HUES6 (cell line): ENCODE data around the gene TTLL8.

ENCODE experiments used
- H3K27ac ChIP-seq: 2 replicates; pipeline ENCODE4 v1.7.0; 2013; ENCODE audit warnings: low read depth, mild to moderate bottlenecking, low read length, inconsistent platforms
- H3K27me3 ChIP-seq: 2 replicates; pipeline ENCODE4 v1.6.1; 2013; ENCODE audit warnings: low read length; ENCODE audit not compliant: control insufficient read depth, insufficient read depth
- H3K36me3 ChIP-seq: 2 replicates; pipeline ENCODE4 v1.6.1; 2013; ENCODE audit warnings: low read length; ENCODE audit not compliant: control insufficient read depth, insufficient read depth
- H3K4me1 ChIP-seq: 2 replicates; pipeline ENCODE4 v1.6.1; 2013; ENCODE audit warnings: low read length; ENCODE audit not compliant: control insufficient read depth, insufficient read depth
- H3K4me3 ChIP-seq: 2 replicates; pipeline ENCODE4 v1.5.1; 2013; ENCODE audit warnings: low read depth, low read length
- H3K9ac ChIP-seq: one replicate; pipeline ENCODE4 v1.6.1; 2013; ENCODE audit warnings: mild to moderate bottlenecking, low read length
- H3K9me3 ChIP-seq: 2 replicates; pipeline ENCODE4 v1.6.1; 2013; ENCODE audit warnings: low read depth, low read length; ENCODE audit not compliant: control insufficient read depth, insufficient read depth

The TTLL8 gene

DNA sequence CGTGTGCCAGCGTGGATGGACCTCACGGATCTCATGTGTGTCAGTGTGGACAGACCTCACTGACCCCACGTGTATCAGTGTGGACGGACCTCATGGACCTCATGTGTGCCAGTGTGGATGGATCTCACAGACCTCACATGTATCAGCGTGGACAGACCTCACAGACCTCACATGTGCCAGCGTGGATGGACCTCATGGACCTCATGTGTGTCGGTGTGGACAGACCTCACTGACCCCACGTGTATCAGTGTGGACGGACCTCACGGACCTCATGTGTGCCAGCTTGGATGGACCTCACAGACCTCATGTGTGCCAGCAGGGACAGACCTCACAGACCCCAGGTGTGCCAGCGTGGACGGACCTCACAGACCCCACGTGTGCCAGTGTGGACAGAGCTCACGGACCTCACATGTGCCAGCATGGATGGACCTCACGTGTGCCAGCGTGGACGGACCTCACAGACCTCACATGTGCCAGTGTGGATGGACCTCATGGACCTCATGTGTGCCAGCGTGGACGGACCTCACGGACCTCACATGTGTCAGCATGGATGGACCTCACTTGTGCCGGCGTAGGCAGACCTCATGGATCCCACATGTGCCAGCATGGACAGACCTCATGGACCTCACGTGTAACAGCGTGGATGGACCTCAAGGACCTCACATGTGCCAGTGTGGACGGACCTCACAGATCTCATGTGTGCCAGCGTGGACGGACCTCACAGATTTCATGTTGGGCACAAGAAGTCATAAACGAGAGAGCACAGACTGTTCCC is 18.2 kb downstream of the TTLL8 start:
- Histone ChIP-seq H3K4me3 (no peak overlapping the region), H3K27me3 (no peaks in the 10 kb centered on the region; the same call in 1 of the 2 replicates), H3K4me1 (no peaks in the 10 kb centered on the region)

DNA sequence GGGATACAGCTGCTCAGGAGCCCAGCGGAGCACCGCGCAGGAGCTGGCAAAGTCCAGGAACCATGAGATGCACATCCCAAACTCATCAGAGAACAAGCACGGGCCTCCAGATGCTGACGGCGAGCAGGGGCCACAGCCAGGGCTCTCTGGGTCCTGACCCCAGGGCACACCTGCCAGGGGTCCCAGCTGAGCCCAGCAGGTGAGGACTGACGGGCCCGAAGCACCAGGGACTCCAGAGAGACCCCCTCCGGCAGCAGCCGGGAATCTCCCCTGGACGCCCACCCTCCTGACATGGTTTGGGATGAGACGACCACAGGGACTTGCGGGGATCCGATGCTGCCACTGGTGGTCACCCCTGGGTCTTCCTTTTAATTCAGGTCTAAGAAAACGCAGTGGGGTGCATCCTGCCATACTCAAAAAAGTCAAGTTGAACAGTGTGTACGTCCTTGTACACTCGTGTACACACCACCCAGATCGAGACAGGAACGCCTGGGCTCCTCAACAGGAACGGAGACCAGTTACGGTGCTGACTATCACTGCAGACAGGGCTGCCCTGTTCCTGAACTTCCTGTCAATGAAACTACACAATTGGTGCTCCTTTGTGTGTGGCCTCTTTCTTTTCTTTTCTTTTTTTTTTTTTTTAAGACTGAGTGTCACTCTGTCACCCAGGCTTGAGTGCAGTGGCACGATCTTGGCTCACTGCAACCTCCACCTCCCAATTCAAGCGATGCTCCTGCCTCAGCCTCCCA is 21.9 kb downstream of the TTLL8 start:
- H3K9ac ChIP-seq, result no peak overlapping the region
- no peaks in the 10 kb centered on the region for H3K36me3 ChIP-seq
- H3K27ac ChIP-seq, result no peak overlapping the region
- peaks cover 7% of the 10 kb centered on the region; the same call in 1 of the 2 replicates for H3K27me3 ChIP-seq
- no peaks in the 10 kb centered on the region for H3K4me1 ChIP-seq
- no peak overlapping the region for H3K4me3 ChIP-seq
- 0 out of 2 replicates have a peak, but pooled peaks cover 3% of the 10 kb centered on the region for H3K9me3 ChIP-seq

More for the DNA sequence above, 18.2 kb downstream of the TTLL8 start:
- H3K9me3 ChIP-seq, result 0 out of 2 replicates have a peak, but pooled peaks cover 3% of the 10 kb centered on the region
- H3K9ac ChIP-seq, result no peak overlapping the region
- no peaks in the 10 kb centered on the region for H3K36me3 ChIP-seq
- H3K27ac ChIP-seq, result no peak overlapping the region

DNA sequence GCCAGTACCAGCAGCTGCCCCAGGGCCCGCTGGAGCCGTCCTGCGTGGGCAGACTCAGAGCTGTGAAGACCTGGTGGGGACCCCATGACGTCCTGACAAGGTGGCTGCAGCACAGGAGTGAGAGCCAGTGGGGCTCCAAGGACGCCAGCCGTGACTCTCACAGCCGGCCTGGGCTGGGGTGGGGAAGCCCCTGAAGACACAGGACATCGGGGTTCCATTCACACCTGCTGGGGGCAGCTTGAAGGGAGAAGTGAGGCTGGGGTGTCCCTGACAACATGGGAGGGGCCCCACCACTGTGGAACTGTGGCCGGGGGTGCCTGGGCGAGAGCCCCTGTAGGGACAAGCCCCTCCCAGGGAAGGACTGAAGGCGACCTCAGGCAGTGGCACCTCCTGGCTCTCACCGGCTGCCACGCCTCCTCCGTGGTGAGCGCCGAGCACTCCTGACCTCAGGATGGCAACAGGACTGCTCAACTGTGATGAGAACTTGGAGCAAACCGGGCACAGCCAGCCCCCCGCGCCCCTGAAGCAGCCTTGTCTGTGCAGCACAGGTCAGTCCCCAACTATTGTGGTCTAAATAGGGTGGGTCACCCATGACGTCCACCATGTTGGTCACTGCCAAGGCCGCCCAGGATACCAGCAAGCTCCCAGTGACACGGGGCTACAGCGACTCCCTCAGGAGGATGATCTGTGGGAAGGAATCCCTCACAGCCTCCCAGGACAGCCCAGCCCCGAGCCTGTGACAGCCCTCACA is 22.8 kb downstream of the TTLL8 start:
- Histone ChIP-seq H3K4me1 (no peaks in the 10 kb centered on the region), H3K27ac (no peak overlapping the region), H3K36me3 (no peaks in the 10 kb centered on the region), H3K27me3 (peaks cover 15% of the 10 kb centered on the region), H3K9me3 (0 out of 2 replicates have a peak, but pooled peaks cover 3% of the 10 kb centered on the region), H3K4me3 (no peak overlapping the region), H3K9ac (no peak overlapping the region)

DNA sequence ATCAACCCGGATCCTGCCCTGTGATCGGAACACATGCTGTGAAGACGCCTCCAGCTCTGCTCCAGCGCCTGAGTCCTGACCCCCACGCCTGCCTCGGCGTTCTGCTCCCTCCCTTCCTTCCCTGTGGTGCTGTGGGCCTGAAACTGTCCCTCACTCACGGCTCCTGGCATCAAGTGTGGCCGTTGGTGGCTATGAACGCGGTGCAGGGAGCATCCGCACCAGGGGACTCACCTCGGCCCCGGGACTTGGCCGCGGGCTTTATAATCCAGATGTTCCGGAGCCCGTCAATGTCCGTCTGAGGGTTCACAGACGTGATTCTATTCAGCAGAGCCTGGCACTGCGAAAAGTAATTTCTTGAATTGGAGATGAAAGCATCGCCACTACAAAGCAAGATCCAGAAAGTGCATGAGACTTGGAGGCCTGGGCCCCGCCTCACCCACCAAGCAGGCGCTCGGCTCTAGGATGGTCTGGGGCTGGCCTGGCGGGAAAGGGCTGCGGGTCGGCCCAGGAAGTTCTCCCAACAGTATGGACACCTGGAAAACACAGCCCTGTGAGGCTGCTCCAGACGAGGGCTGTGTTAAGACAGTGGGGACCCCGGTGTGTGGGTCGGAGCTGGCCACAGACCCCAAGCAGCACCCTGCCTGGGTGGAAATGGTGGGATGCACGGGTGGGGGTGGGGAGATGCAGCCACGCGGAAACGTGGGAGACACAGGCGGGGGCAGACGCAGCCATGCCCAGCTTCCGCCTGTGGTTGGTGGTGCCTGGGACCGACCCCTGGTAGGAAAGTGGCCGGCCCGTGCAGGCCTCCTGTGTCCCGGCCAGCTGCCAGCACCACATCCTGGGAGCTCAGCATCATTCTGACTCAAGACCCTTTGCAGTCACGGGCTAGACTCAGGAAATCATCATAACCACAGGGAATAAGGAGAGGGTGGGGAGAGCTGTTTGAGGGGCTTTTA is 23.7 kb downstream of the TTLL8 start:
- H3K4me1 ChIP-seq, result no peaks in the 10 kb centered on the region
- 0 out of 2 replicates have a peak, but pooled peaks cover 3% of the 10 kb centered on the region for H3K9me3 ChIP-seq
- peaks cover 23% of the 10 kb centered on the region for H3K27me3 ChIP-seq
- no peak overlapping the region for H3K9ac ChIP-seq
- H3K36me3 ChIP-seq, result no peaks in the 10 kb centered on the region
- H3K27ac ChIP-seq, result no peak overlapping the region
- no peak overlapping the region for H3K4me3 ChIP-seq

DNA sequence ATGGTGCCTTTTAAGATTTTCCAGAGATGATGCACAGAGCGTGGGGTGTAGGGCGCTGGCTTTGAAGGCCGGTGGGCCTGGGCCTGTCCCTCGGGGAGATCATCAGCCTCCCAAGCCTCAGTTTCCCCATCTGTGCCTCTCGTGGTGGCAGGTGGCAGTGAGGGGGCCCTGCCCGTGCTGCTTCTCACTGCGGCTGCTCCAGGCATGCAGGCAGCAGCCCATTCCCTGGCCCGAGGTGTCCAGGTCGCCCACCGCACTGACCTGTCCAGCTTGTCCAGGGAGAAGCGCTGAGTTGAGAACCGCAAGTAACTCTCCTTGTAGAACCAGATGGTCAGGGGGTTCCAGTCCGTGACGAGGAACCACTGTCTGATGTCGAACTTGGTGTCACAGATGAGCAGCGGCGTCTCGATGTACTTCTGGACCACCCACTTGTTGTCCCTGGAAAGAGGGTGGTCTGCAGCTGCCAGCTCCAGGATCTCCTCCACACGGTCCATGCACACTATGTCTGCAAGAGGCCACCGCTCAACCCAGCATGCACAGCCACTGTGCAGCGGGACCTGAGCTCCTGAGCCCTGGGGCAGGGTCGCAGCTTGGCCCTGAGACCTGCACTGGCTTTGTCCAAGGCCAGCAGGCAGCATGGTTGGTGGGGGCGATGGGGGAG is 25.0 kb downstream of the TTLL8 start:
- H3K4me3 ChIP-seq, result no peak overlapping the region

DNA sequence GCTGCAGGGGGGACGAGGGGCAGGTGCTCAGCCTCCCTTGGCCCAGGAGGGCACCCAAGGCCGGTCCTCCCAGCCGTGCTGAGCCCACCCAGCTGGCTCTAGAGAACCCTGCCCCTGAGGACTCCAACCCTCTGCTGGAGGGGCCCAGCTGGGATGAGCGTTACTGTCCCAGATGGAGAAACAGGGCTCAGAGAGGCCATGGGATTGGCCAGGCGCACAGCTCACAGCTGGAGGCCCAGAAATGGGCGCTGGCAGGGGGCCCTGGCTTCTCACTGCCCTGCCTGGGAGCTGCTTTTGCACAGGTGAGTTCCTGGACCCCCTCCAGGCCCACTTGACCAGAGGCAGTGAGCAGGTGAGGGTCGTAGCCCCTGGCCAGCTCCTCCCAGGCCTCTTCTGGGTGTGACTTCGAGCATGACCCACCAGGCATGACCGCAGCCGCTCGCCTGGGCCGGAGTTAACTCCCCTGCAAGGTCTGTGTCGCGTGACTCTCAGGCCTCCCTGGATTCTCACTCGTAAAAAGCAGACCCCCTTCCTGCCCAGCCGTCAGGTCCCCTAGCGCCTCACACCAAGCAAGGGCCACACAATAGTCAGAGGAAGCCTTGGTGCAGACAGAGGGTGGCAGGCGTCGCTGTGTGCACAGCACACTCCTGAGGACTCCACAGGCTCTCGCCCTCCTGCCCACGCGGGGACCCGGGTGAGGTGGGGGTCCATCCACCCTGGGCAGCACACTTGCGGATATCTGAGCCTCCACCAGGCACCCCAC is 25.8 kb downstream of the TTLL8 start:
- Histone ChIP-seq H3K9ac (no peak overlapping the region), H3K4me3 (no peak overlapping the region), H3K4me1 (no peaks in the 10 kb centered on the region), H3K27me3 (peaks cover 37% of the 10 kb centered on the region), H3K36me3 (no peaks in the 10 kb centered on the region), H3K27ac (no peak overlapping the region), H3K9me3 (no peaks in the 10 kb centered on the region)

More for the DNA sequence above, 25.0 kb downstream of the TTLL8 start:
- Histone ChIP-seq H3K27me3 (peaks cover 30% of the 10 kb centered on the region), H3K4me1 (no peaks in the 10 kb centered on the region), H3K36me3 (no peaks in the 10 kb centered on the region), H3K27ac (no peak overlapping the region), H3K9me3 (no peaks in the 10 kb centered on the region), H3K9ac (no peak overlapping the region)

DNA sequence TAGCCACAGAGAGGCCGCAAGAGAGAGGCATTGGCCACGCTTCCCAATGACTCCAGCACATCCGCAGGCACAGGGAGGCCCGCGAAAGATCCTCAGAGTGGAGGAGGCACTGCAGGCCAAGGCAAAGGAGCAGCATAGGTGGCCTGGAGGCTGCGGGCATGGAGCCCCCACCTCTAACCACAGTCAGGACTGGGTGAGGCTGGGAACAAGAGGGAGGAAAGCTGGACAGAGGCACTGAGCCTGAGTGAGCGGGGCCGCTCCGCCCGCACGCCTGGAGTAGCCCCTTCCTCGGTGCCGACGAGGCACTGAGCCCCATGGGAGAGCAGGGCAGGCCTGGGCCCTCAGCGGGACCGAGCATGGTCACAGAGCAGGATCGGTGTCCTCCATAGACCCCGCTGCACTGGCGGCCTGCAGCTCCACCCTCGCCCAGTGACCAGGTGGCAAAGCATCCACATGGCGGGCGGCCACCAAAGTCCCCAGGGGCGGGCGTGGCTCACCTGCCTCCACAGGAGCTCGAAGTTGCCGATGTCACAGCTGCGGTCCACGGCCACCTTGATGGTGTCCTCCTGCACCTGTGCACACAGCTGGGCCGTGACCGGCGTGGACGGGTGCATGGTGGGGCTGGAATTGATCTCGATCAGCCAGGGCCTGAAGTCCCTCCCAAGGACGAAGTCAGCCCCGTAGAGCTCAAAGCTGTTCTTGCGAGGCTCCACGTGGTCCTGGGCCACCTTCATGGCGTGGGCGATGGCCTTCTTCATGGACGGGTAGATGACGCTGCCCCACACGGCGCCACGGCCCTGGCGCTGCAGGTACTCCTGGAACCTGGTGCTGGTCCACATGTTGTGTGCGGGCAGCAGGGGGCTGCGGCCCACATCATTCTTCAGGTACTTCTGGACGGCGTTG is 26.7 kb downstream of the TTLL8 start:
- Histone ChIP-seq H3K27me3 (peaks cover 37% of the 10 kb centered on the region), H3K27ac (no peak overlapping the region), H3K9ac (no peak overlapping the region)

DNA sequence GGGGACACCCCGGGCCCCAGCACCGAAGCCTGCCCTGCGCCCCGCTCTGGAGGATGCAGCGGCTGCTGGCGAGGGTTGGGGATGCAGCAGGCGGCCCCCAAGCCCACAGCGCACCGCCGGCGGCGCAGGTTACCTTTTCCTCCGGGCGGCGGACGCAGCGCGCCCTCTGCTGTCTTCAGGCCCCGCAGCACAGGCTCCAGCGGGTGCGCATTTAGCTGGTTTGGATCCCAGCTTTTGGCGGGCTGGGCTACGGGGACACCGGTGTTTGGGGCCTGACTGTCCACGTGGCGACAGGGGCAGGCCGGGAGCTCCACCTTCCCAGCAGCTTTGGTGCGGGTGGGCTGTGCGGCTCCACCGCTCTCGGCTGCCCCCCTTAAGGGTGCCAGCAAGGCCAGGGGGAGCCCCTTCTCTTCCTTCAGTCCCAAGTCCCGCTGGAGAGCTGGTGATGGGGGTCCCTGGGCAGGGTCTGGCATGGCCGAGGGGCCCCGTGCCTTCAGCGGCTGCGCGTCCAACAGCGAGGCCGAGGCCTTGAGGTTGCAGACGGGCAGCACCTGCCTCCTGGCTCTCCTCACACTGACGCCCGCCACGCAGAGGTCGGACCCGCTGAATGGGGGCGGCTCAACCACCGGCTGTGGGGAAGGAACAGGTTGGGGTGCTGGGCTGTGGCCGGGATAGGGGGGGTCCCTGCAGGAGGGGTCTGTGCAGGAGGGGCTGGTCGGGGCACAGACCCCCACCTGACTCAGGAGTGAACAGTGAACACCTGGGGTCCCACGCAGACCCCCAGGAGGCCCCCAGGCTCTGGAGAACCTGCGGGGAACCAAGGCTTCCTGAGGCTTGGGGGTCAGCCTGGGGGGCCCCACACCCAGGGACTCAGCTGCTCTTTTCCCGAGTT is 27.6 kb downstream of the TTLL8 start:
- Histone ChIP-seq H3K27ac (no peak overlapping the region), H3K9me3 (no peaks in the 10 kb centered on the region), H3K4me3 (peak overlapping the region; percentile 10; the same call in 1 of the 2 replicates), H3K36me3 (no peaks in the 10 kb centered on the region), H3K4me1 (no peaks in the 10 kb centered on the region), H3K9ac (no peak overlapping the region), H3K27me3 (peaks cover 42% of the 10 kb centered on the region)

More for the DNA sequence above, 26.7 kb downstream of the TTLL8 start:
- no peak overlapping the region for H3K4me3 ChIP-seq
- H3K4me1 ChIP-seq, result no peaks in the 10 kb centered on the region
- no peaks in the 10 kb centered on the region for H3K9me3 ChIP-seq
- H3K36me3 ChIP-seq, result no peaks in the 10 kb centered on the region
